Dermis microvascular lymphatic vessel endothelial cell (primary cell): ENCODE results near the gene SMO. TPM values are rescaled to one million over a fixed set of nuclear protein-coding genes. Genes with fewer than 3 reads are reported as not detected.
"Not testable (repeated sequence)": the region's sequence is repeated elsewhere in the genome, so short reads cannot be mapped to it uniquely, and the experiment has no call there.

ENCODE experiments used
- DNase-seq, 2 donors: peaks; one replicate each; pipeline versions ENCODE4 v3.0.0 to v3.0.0-alpha.2; 2010; ENCODE audit warnings: low read depth in 2 of 2
- total RNA-seq: library from RNA; depleted of rRNA; stranded (reverse); fragments of >200 nt; gene quantifications from 2 replicates; pipeline ENCODE4 v1.2.1, GENCODE V29; 2014

The SMO gene
- total RNA-seq, 1 donor from 2014 or later, result 2.3 TPM

GRCh38 chr7:129208667-129209066 lies 20.2 kb downstream of the SMO start:
- DNase-seq, result no peak

GRCh38 chr7:129209067-129209926 lies 20.9 kb downstream of the SMO start:
- DNase-seq, result no peak

- DNase-seq, result peak; percentile 20 to 60
These were observed 22.0 kb downstream of the SMO start for GRCh38 chr7:129210256-129210988.

GRCh38 chr7:129210989-129211312 lies 22.5 kb downstream of the SMO start:
- no peak for DNase-seq

- no peak for DNase-seq
These were observed 23.7 kb downstream of the SMO start for GRCh38 chr7:129212126-129212525.

GRCh38 chr7:129212596-129212995 lies 24.2 kb downstream of the SMO start:
- DNase-seq, result no peak

- no peak for DNase-seq
These were observed 25.4 kb downstream of the SMO start for GRCh38 chr7:129213828-129214227.

GRCh38 chr7:129215691-129216090 lies 27.3 kb downstream of the SMO start:
- not testable (repeated sequence) for DNase-seq

GRCh38 chr7:129216101-129216715 lies 27.8 kb downstream of the SMO start:
- not testable (repeated sequence) for DNase-seq

GRCh38 chr7:129216821-129217416 lies 28.5 kb downstream of the SMO start:
- DNase-seq, result not testable (repeated sequence)

GRCh38 chr7:129218514-129219062 lies 30.2 kb downstream of the SMO start:
- peak; percentile 55 to 79 for DNase-seq

- not testable (repeated sequence) for DNase-seq
These were observed 30.7 kb downstream of the SMO start for GRCh38 chr7:129219166-129219565.

- peak in 1 of 2 donors; percentile 26 for DNase-seq
These were observed 33.6 kb downstream of the SMO start for GRCh38 chr7:129222064-129222463.

GRCh38 chr7:129224251-129225205 lies 36.1 kb downstream of the SMO start, which contains the start of gene AHCYL2:
AHCYL2 (plus strand) TSS chr7:129225030.
- peak; percentile 88 to 97 for DNase-seq

GRCh38 chr7:129225206-129225930 lies 36.9 kb downstream of the SMO start:
- peak in 1 of 2 donors; percentile 40 for DNase-seq

- DNase-seq, result no peak
These were observed 37.6 kb downstream of the SMO start for GRCh38 chr7:129225931-129226572.

GRCh38 chr7:129227646-129228578 lies 39.5 kb downstream of the SMO start:
- DNase-seq, result no peak

GRCh38 chr7:129228633-129229032 lies 40.2 kb downstream of the SMO start:
- DNase-seq, result no peak
